NB4 (cell line): Measurements from ENCODE around the gene ORM1.

ENCODE experiments used
- DNase-seq: peaks from one replicate; pipeline ENCODE4 v3.0.0; 2010; ENCODE audit warnings: low read depth
- H3K4me3 ChIP-seq: one replicate; pipeline ENCODE4 v1.5.1; 2011; ENCODE audit warnings: mild to moderate bottlenecking, low read depth, low read length, moderate library complexity
- MYC ChIP-seq: IDR thresholded peaks from 2 replicates; pipeline ENCODE4 v1.6.1; 2011; ENCODE audit warnings: low read depth, low read length
- POLR2A ChIP-seq: IDR thresholded peaks from 2 replicates; pipeline ENCODE4 v1.6.1; 2011; ENCODE audit warnings: mild to moderate bottlenecking; ENCODE audit not compliant: insufficient read length; ENCODE audit errors: extremely low read depth
- TF ChIP-seq, protein P1 (sequence below): IDR thresholded peaks from 2 replicates; pipeline ENCODE4 v1.6.1; 2011; ENCODE audit warnings: low read depth, low read length
- TF ChIP-seq, protein P2 (sequence below): IDR thresholded peaks from one replicate; pipeline ENCODE4 v1.5.1; 2012; ENCODE audit warnings: low read depth, low read length

Gene ORM1

DNA sequence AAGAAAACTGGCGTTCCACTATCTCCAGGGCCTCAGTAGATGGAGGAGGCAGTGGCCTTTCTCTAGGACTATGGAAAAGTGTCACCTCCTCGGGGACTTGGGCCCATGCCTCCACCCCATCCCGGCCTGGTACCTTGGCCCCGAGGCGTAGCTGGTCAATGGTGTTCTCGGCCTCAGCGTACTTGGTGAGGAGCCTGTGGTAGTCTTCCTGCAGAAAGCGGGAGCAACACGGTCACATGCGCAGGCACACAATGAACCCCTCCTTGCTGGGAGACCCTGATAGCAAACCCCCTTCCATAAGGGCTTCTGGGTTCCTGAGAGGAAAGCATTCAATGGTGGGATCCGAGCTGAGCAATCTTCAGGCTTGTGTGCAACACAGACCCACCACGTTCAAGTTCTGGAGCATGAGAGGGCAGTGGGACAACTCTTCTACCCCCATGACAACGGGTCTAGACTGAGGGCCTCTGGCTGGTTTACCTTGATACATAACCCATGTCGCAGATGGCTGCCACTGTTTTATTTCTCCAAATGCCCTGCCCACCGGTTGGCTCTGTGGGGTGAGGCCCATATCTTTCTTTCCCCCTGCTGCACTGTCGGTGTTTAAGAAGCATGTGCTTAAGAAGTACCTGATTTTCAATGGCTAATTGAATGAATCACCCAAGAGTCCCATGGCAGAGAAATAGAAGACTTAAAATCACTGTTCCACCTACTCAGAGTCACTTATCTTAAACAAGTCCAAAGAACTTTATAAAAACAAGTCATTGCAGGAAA, 51.2 kb downstream of the ORM1 start:
- no peak for TF ChIP-seq MYC
- TF ChIP-seq, protein P1, sequence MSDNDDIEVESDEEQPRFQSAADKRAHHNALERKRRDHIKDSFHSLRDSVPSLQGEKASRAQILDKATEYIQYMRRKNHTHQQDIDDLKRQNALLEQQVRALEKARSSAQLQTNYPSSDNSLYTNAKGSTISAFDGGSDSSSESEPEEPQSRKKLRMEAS = peak; percentile 54; the same call in 1 of the 2 replicates
- no peak overlapping the region for H3K4me3 ChIP-seq
- DNase-seq = no peak

GRCh38 chr9:114374936-114375335, 52.0 kb downstream of the ORM1 start:
- H3K4me3 ChIP-seq = no peak overlapping the region
- peak; percentile 58 for DNase-seq
- TF ChIP-seq, protein P1 = no peak
- TF ChIP-seq POLR2A = no peak
- no peak for TF ChIP-seq MYC
- TF ChIP-seq, protein P2, sequence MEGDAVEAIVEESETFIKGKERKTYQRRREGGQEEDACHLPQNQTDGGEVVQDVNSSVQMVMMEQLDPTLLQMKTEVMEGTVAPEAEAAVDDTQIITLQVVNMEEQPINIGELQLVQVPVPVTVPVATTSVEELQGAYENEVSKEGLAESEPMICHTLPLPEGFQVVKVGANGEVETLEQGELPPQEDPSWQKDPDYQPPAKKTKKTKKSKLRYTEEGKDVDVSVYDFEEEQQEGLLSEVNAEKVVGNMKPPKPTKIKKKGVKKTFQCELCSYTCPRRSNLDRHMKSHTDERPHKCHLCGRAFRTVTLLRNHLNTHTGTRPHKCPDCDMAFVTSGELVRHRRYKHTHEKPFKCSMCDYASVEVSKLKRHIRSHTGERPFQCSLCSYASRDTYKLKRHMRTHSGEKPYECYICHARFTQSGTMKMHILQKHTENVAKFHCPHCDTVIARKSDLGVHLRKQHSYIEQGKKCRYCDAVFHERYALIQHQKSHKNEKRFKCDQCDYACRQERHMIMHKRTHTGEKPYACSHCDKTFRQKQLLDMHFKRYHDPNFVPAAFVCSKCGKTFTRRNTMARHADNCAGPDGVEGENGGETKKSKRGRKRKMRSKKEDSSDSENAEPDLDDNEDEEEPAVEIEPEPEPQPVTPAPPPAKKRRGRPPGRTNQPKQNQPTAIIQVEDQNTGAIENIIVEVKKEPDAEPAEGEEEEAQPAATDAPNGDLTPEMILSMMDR = peak; percentile 7

GRCh38 chr9:114375386-114376175, 52.7 kb downstream of the ORM1 start:
- TF ChIP-seq, protein P2 = no peak
- H3K4me3 ChIP-seq = no peak overlapping the region
- DNase-seq = peak; percentile 22
